HG03103 (cell line): Measurements from ENCODE around the gene GARNL3.

Experiments
- ATAC-seq: cut with Tn5 transposase; IDR thresholded peaks from one replicate; pipeline ENCODE4 v1.9.1; 2021; ENCODE audit warnings: low read depth; ENCODE audit not compliant: unreplicated experiment

The GARNL3 gene

GRCh38 chr9:127370672-127371648, 106.4 kb downstream of the GARNL3 start:
- ATAC-seq, result no peak

- no peak for ATAC-seq
These were observed 115.9 kb downstream of the GARNL3 start for GRCh38 chr9:127380479-127380878.

DNA sequence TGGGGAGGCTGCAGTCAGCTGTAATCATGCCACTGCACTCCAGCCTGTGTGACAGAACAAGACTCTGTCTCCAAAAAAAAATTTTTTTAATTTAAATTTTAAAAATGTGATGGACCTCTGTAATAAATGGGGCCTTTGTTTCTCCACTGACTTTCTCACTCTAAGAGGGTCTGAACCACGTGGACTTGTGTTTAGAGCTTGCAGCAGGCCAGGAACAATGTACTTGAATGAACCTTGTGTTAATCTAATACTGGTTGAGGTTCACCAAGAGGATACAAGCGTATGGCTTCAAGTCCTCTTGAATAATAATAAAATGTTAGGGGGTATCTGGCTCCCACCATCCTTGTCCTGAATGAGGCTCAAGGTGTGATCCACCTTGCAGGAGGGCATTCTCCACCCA, 118.0 kb downstream of the GARNL3 start:
- ATAC-seq, result no peak

GRCh38 chr9:127384016-127384730, 119.6 kb downstream of the GARNL3 start:
- no peak for ATAC-seq

DNA sequence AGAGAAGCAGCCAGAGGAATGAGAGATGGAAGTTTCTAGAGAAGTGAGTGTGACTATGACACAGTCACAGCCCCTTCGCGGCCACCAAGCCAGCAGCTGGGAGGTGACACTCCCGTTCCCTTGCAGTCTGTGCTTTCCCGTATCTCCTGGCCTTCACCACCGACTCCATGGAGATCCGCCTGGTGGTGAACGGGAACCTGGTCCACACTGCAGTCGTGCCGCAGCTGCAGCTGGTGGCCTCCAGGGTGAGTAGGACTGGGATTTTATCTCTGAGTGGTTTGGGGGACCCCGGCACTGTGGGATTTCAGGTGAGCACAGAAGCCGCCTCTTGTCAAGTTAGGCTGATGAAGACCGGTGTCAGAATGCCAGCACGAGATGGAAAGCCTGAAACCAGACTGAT, 120.3 kb downstream of the GARNL3 start:
- no peak for ATAC-seq

DNA sequence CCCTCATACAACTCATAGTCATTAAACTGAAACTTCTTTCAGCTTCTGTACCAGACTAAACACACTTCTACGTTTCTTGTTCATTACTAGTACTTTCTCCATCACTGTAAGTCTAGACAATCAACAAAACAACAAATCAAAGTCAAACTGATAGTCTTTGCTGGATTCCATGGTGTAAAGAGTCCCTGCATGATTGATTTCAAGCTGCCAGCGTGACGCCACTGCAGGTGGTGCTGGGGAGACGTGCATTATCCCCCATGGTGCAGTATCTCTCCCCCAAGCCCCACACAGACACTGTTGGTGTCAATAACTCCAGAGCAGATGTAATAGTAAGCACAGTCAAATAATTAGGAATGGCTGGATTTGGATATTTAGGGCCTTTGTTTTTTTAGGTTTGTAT, 121.7 kb downstream of the GARNL3 start:
- ATAC-seq, result no peak

DNA sequence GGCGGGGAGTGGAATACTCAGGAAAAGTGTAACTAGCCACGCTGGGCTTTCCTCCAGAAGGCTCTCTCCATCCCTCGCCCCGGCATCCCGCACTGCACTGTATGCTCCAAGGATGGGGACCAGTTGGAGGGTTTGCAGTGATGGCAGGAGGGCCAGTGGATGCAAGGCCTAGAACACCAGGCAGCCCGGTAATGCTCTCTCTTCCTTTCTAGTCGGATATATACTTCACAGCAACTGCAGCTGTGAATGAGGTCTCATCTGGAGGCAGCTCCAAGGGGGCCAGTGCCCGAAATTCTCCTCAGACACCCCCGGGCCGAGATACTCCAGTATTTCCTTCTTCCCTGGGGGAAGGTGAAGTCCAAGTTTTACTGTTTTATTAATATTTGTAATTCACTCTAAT, 122.4 kb downstream of the GARNL3 start:
- ATAC-seq, result no peak

DNA sequence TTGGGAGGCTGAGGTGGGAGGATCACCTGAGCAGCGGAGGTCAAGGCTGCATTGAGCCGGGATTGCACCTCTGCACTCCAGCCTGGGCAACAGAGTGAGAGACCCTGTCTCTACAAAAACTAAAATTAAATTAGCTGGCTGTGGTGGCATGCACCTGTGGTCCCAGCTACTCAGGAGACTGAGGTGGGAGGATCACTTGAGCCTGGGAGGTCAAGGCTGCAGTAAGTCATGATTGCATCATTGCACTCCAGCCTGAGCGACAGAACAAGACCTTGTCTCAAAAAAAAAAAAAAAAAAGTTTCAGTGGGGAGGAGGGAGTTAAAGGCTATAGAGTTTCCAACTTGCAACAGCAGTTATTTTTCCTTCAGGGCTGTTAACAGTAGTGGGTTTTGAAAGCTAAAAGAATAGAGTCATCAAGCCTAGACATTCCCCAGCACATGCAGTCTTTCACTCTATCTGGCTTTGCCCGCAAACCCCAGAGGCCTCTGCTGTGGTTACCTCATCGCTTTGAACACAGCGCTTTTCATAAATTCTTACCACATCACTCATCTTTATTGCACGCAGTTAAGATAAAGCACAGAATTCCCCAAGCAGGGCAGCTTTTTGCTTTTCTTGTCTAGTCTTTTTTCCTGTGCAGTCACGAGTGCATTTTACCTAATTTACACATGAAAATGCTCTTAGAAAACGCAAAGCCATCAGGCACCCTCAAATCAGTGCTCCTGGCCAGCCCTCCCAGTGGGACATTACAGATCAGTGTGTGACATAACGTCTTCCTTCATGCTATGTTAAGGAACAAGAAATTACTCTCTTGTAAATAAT, 123.7 kb downstream of the GARNL3 start:
- no peak for ATAC-seq

- no peak for ATAC-seq
These were observed 124.3 kb downstream of the GARNL3 start for GRCh38 chr9:127388856-127389238.

GRCh38 chr9:127389381-127390247, 125.0 kb downstream of the GARNL3 start:
- ATAC-seq, result no peak

DNA sequence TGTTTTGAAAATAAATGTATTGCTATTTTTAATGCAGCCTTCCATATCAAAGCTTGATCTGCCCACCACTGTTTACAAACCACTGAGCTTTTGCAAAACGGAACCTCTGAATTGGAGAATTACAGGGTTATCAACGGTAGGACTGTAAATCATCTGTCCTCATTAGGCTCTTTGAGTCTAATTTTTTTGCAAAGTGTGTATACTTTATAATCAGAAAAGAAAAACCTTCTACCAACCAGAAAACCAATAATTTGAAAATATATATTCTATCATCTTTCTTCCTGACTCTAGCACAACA, 125.6 kb downstream of the GARNL3 start:
- no peak for ATAC-seq

- ATAC-seq, result no peak
These were observed 126.0 kb downstream of the GARNL3 start for GRCh38 chr9:127390563-127390962.

DNA sequence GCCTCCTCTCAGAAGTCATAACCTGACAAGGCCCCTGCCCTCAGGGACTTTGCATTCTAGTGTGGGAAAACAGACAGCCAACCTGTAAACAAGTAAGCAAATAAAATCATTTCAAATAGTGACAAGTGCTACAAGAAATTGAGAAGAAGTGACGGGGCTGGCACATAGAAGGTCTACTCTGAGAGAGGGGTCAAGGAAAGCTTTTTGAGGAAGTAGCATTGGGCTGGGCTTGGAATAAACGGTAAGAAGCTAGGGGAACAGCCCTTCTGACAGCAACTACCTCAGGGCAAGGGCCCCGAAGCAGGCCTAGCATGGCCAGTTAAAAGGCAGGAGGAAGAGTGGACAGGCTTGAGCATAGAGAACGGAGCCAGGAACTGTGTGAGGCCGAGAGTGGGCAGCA, 127.6 kb downstream of the GARNL3 start:
- no peak for ATAC-seq

GRCh38 chr9:127392976-127393375, 128.4 kb downstream of the GARNL3 start:
- ATAC-seq, result no peak

- no peak for ATAC-seq
These were observed 129.1 kb downstream of the GARNL3 start for GRCh38 chr9:127393645-127394044.

DNA sequence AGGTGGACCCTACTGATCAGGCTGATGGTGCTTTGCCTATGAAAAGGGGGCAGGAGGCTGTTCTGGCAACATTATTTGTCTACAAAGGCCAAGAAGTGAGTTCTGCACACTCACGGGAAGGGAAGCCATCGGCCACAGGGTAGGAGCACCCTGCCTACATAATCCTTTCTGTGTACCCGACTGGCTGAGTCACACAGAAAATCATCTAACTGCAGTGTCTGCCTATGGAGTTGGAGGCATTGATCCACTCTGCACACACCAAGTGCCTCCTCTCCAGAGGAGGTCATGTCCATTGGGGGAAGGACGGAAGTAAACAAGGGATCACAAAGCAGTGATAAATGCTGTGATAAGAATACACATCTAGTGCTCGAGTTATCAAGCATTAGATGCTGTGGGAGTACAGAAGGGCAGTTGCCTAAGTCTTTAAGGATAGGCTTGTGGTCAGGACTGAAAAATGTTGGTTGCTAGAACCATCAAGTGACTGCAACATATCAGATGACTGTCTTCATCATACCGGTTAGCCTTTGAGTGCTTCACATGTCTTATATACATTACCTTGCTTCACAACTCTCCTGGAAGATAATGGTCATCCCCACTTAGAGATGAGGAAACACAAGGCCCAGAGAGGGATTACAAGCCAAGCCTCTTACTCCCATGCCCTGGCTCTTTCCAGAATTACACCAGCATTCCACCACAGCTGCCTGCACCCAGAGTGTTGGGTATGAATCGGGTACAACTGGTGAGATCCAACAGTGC, 131.1 kb downstream of the GARNL3 start:
- ATAC-seq, result no peak

- ATAC-seq, result peak; percentile 1
These were observed 131.8 kb downstream of the GARNL3 start for GRCh38 chr9:127396253-127396807.

DNA sequence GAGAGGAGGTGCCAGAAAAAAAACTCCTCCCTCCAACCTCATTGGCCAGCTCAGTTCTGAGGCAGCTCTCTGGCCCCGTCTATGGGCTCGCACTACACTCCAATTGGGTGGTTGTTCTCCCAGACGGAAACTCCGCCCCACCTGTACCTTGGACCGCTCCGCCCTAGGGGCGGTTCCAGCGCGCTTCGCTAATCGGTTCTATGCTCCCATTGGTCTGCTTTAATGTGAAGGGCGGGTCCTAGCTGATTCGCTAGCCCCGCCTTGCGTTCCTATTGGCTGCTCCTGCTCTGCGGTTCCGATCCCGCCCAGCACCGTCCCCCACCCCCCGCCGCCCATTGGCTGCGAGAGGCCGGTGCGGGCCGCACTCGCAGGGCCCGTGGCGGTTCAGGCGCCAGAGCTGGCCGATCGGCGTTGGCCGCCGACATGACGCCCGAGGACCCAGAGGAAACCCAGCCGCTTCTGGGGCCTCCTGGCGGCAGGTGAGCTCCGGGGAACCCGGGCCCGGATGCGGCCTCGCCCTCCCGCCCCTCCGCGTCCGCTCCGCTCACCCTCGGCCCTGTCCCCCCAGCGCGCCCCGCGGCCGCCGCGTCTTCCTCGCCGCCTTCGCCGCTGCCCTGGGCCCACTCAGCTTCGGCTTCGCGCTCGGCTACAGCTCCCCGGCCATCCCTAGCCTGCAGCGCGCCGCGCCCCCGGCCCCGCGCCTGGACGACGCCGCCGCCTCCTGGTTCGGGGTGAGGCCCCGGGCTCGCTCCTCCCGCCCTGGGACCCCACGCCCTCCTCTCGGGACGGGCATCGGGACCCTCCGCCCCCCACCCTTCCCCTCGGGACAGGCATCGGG, 132.5 kb downstream of the GARNL3 start, which contains the start of gene SLC2A8:
SLC2A8 (plus strand) TSS at position 362 of the 838 bp plus-strand sequence; CDS start at position 424, 62 bp downstream.
- peak; percentile 91 for ATAC-seq
